T-helper 2 cell treated with Interferon-gamma antibody and Interleukin-4, amounts not matched to agents 5 μg/mL and 100 μg/mL, for 36 hours (primary cell): Measurements from ENCODE around the gene LTC4S.
"Not testable (repeated sequence)": the region's sequence is repeated elsewhere in the genome, so short reads cannot be mapped to it uniquely, and the experiment has no call there.

Experiments used
- DNase-seq: peaks from one replicate; pipeline ENCODE4 v3.0.0; 2021; ENCODE audit warnings: low spot score
- H3K27ac Mint-ChIP-seq: one replicate; pipeline ENCODE4 v1.8.0; 2021; ENCODE audit warnings: mild to moderate bottlenecking, mixed read lengths
- H3K27me3 Mint-ChIP-seq: one replicate; pipeline ENCODE4 v1.8.0; 2021; ENCODE audit warnings: low read depth, mixed read lengths
- H3K36me3 Mint-ChIP-seq: one replicate; pipeline ENCODE4 v1.8.0; 2021; ENCODE audit warnings: low read depth, mixed read lengths
- H3K4me1 Mint-ChIP-seq: one replicate; pipeline ENCODE4 v1.8.0; 2021; ENCODE audit warnings: low read depth, mixed read lengths
- H3K4me3 Mint-ChIP-seq: one replicate; pipeline ENCODE4 v1.8.0; 2022; ENCODE audit warnings: mild to moderate bottlenecking, moderate library complexity, mixed read lengths
- H3K9me3 Mint-ChIP-seq: one replicate; pipeline ENCODE4 v1.8.0; 2021; ENCODE audit warnings: mixed read lengths

The LTC4S gene

GRCh38 chr5:179824745-179825112 lies 30.9 kb downstream of the LTC4S start:
- Mint-ChIP-seq H3K27ac (no peak overlapping the region), H3K27me3 (no peaks in the 10 kb centered on the region), H3K36me3 (peaks cover 61% of the 10 kb centered on the region), H3K4me1 (peaks cover 25% of the 10 kb centered on the region), H3K9me3 (no peaks in the 10 kb centered on the region), H3K4me3 (no peak overlapping the region)
- no peak for DNase-seq

DNA sequence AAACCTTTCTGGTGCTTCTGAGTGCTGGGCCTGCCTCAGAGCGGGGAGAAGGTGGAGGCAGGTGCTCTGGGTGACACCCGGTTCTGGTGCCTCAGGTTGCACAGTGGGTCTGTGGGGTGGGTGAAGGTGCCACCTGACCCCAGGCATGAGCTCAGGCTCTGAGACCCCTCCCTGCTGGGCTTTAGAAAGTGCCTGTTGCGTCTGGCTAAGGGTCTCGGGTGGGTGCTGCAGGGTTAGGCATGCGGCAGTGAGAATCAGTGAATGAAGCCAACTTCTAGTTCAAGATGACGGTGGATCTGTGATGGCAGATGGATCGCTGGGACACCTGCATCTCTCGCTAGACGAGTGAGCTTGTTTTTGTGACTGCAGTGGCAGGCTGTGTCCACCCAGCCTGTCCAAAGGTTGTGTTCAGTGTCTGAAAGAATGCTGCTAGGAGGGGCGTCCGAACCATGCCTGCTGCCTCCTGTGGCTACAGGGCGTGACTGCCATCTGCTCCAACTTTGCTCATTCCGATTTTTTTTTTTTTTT lies 31.9 kb downstream of the LTC4S start:
- Mint-ChIP-seq H3K4me3 (no peak overlapping the region), H3K36me3 (peaks cover 66% of the 10 kb centered on the region), H3K27ac (no peak overlapping the region), H3K4me1 (peaks cover 20% of the 10 kb centered on the region), H3K9me3 (no peaks in the 10 kb centered on the region), H3K27me3 (no peaks in the 10 kb centered on the region)
- DNase-seq: no peak

GRCh38 chr5:179827680-179828079 lies 33.9 kb downstream of the LTC4S start:
- Mint-ChIP-seq H3K9me3 (no peaks in the 10 kb centered on the region), H3K4me1 (peaks cover 9% of the 10 kb centered on the region), H3K4me3 (no peak overlapping the region), H3K27ac (no peak overlapping the region), H3K36me3 (peaks cover 67% of the 10 kb centered on the region), H3K27me3 (no peaks in the 10 kb centered on the region)
- DNase-seq: peak; percentile 56

GRCh38 chr5:179828756-179829421 lies 35.1 kb downstream of the LTC4S start:
- peaks cover 71% of the 10 kb centered on the region for H3K36me3 Mint-ChIP-seq
- no peaks in the 10 kb centered on the region for H3K9me3 Mint-ChIP-seq
- no peak for DNase-seq
- peak overlapping the region; percentile 83 for H3K27ac Mint-ChIP-seq
- no peaks in the 10 kb centered on the region for H3K27me3 Mint-ChIP-seq
- peaks cover 6% of the 10 kb centered on the region for H3K4me1 Mint-ChIP-seq
- no peak overlapping the region for H3K4me3 Mint-ChIP-seq

DNA sequence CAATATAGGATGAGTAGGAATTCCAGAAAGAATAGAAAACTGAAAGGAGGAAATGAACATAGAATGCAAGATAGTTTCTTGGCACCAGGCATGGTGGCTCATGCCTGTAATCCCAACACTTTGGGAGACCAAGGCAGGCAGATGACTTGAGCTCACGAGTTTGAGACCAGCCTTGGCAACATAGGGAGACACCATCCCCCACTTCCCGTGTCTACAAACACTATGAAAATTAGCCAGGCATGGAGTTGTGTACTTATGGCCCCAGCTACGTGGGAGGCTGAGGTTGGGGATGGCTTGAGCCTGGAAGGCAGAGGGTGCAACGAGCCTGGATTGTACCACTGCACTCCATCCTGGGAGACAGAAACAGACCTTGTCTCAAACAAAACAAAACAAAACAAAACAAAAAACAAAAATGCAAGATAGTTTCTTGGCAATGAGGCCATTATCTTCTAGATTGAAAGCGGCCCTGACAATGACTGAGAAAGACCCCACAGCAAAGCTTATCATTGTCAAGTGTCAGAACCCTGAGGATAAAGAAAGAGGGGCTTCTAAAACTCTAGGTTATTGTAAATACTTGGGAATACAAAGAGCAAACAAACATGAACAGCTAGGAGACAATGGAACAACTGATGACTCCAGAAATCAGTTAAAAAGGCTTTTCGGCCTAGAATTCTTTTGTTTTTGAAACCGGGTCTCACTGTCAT lies 36.1 kb downstream of the LTC4S start:
- Mint-ChIP-seq H3K27ac (no peak overlapping the region), H3K4me1 (peaks cover 5% of the 10 kb centered on the region), H3K27me3 (no peaks in the 10 kb centered on the region), H3K9me3 (no peaks in the 10 kb centered on the region), H3K4me3 (no peak overlapping the region), H3K36me3 (peaks cover 66% of the 10 kb centered on the region)
- DNase-seq: no peak

DNA sequence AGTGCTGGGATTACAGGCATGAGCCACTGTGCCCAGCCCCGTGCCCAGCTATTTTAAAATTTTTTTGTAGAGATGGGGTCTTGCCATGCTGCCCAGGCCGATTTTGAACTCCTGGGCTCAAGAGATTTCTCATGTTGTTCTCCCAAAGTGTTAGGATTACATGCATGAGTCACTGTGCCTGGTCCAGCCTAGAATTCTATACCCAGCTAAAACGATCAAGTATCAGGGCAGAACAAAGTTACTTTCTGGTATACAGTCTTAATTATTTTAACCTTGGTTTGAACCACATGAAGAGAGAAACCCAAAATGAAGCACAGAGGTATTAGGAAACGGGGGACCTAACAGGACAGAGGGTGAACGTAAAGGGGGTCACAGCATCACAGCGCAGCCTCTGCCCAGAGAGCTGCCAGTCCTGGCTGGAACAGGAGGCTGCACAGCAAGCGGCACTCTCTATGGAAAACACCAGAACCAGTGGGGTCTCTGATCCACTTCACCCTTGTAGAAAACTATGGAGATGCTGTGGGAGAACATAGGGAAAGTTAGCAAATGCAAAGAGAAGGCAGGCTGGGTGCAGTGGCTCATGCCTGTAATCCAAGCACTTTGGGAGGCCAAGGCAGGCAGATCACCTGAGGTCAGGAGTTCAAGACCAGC lies 37.2 kb downstream of the LTC4S start:
- peaks cover 63% of the 10 kb centered on the region for H3K36me3 Mint-ChIP-seq
- no peak for DNase-seq
- H3K27me3 Mint-ChIP-seq: no peaks in the 10 kb centered on the region
- H3K4me1 Mint-ChIP-seq: peaks cover 6% of the 10 kb centered on the region
- no peaks in the 10 kb centered on the region for H3K9me3 Mint-ChIP-seq
- no peak overlapping the region for H3K4me3 Mint-ChIP-seq
- H3K27ac Mint-ChIP-seq: no peak overlapping the region

GRCh38 chr5:179832039-179832745 lies 38.4 kb downstream of the LTC4S start:
- Mint-ChIP-seq H3K27me3 (no peaks in the 10 kb centered on the region), H3K36me3 (peaks cover 65% of the 10 kb centered on the region), H3K9me3 (no peaks in the 10 kb centered on the region), H3K4me1 (peaks cover 14% of the 10 kb centered on the region), H3K4me3 (no peak overlapping the region), H3K27ac (no peak overlapping the region)
- DNase-seq: no peak

GRCh38 chr5:179833056-179833708 lies 39.4 kb downstream of the LTC4S start:
- peaks cover 18% of the 10 kb centered on the region for H3K4me1 Mint-ChIP-seq
- peak overlapping the region; percentile 41 for H3K27ac Mint-ChIP-seq
- DNase-seq: no peak
- H3K9me3 Mint-ChIP-seq: no peaks in the 10 kb centered on the region
- H3K36me3 Mint-ChIP-seq: peaks cover 58% of the 10 kb centered on the region
- H3K27me3 Mint-ChIP-seq: no peaks in the 10 kb centered on the region
- H3K4me3 Mint-ChIP-seq: no peak overlapping the region

DNA sequence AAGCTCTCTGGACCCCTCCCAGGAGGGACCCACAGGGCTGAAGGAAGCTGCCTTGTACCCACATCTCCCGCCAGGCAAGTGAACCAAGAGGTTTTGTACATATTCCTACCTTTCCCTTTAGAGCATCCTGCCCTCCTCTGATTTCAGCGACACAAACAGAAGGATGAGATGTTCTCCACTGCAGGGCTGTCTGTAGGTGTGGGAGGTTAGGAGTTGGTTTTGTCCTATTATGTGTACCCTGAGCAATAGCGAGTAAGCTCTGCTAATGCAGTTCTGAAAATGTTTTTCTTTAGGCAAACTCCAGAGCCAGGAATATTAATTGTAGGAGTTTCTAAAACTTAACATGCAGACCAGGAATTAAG lies 39.9 kb downstream of the LTC4S start:
- Mint-ChIP-seq H3K27ac (peak overlapping the region; percentile 41), H3K27me3 (no peaks in the 10 kb centered on the region), H3K9me3 (no peaks in the 10 kb centered on the region), H3K4me3 (no peak overlapping the region), H3K36me3 (peaks cover 55% of the 10 kb centered on the region), H3K4me1 (peaks cover 16% of the 10 kb centered on the region)
- DNase-seq: no peak

- peaks cover 51% of the 10 kb centered on the region for H3K36me3 Mint-ChIP-seq
- H3K9me3 Mint-ChIP-seq: no peaks in the 10 kb centered on the region
- peaks cover 16% of the 10 kb centered on the region for H3K4me1 Mint-ChIP-seq
- H3K4me3 Mint-ChIP-seq: no peak overlapping the region
- no peak for DNase-seq
- no peak overlapping the region for H3K27ac Mint-ChIP-seq
- no peaks in the 10 kb centered on the region for H3K27me3 Mint-ChIP-seq
These were observed 40.3 kb downstream of the LTC4S start for GRCh38 chr5:179834120-179834519.

GRCh38 chr5:179834871-179835270 lies 41.1 kb downstream of the LTC4S start:
- H3K9me3 Mint-ChIP-seq, H3K27ac Mint-ChIP-seq, DNase-seq, H3K27me3 Mint-ChIP-seq, H3K4me3 Mint-ChIP-seq: not testable (repeated sequence)
- Mint-ChIP-seq H3K4me1 (peaks cover 16% of the 10 kb centered on the region), H3K36me3 (peaks cover 47% of the 10 kb centered on the region)

GRCh38 chr5:179836225-179837019 lies 42.6 kb downstream of the LTC4S start:
- H3K27ac Mint-ChIP-seq: peak overlapping the region; percentile 96
- H3K4me1 Mint-ChIP-seq: peaks cover 16% of the 10 kb centered on the region
- H3K27me3 Mint-ChIP-seq: no peaks in the 10 kb centered on the region
- H3K4me3 Mint-ChIP-seq: peak overlapping the region; percentile 77
- peaks cover 44% of the 10 kb centered on the region for H3K36me3 Mint-ChIP-seq
- peak; percentile 53 for DNase-seq
- H3K9me3 Mint-ChIP-seq: no peaks in the 10 kb centered on the region
